ENCODE data around the gene LRRC17. TPM values are rescaled to one million over a fixed set of nuclear protein-coding genes. Genes with fewer than 3 reads are reported as not detected.

The LRRC17 gene
- total and polyA plus RNA-seq, 10 of the 15 experiments (the other 5 are each of a cell fraction or from before 2014, with no cell fraction given): 0.06 to 0.31 (median 0.10) TPM; not detected in 5

- TF ChIP-seq ZSCAN29 (IDR thresholded peaks at IDR 0.05) (no peak), SKIL (IDR thresholded peaks at IDR 0.05; ENCODE audit: low read depth, poor library complexity, severe bottlenecking) (no peak), YY1 (IDR thresholded peaks at IDR 0.05; ENCODE audit: low read depth, low read length) (no peak), RELA (IDR thresholded peaks at IDR 0.05; ENCODE audit: borderline replicate concordance, partially characterized antibody) (no peak)
Observed at GRCh38 chr7:102875700-102876295, 37.0 kb upstream of the LRRC17 start (continued).

GRCh38 chr7:102883098-102883860 lies 29.5 kb upstream of the LRRC17 start:
- ChIA-PET CTCF (interaction anchor here (1.4 kb wide), 1 partner anchor 35 kb away, joined by 3 read pairs; no protein-coding TSS in a partner anchor), SMC1A (ENCODE audit: uncharacterized antibody, unreplicated experiment) (no interaction called here), RAD21 (ENCODE audit: unreplicated experiment) (no interaction called here), POLR2A (no interaction called here)
- H3K27ac ChIP-seq (ENCODE audit: control insufficient read depth, insufficient read depth): no peak overlapping the region
- no peaks in the 10 kb centered on the region for H3K79me2 ChIP-seq (ENCODE audit: control insufficient read depth, insufficient read depth, low read length)
- BruUV-seq (replicated peaks): no TSS peak
- H3K4me1 ChIP-seq (ENCODE audit: control insufficient read depth, insufficient read depth, low read length): no peaks in the 10 kb centered on the region
- ATAC-seq: no peak
- no peaks in the 10 kb centered on the region; the same call in 2 of the 3 replicates for H3K9me3 ChIP-seq (replicated peaks; ENCODE audit: control insufficient read depth, insufficient read depth, low read length)
- 69% methylated on average over 6 of the region's 6 CpGs for WGBS (ENCODE audit: insufficient coverage, insufficient replicate concordance, low lambda C conversion rate, missing lambda C conversion rate)
- DNase-seq (ENCODE audit: low read depth, low spot score): no peak
- intact Hi-C loops (cut with micrococcal nuclease; ENCODE audit: unreplicated experiment): no loop called here
- no peak overlapping the region for H3K4me3 ChIP-seq
- no peak overlapping the region for H3K9ac ChIP-seq (ENCODE audit: control insufficient read depth, insufficient read depth, low read length)
- in situ Hi-C loops (cut with MboI): no loop called here
- no peak for TF ChIP-seq BRCA1 (IDR thresholded peaks at IDR 0.05; ENCODE audit: low read depth, low read length)
- TF ChIP-seq PAX5 (IDR thresholded peaks at IDR 0.05; ENCODE audit: borderline replicate concordance, low read depth, low read length): no peak
- no peak for TF ChIP-seq CHD1 (IDR thresholded peaks at IDR 0.05; ENCODE audit: low read depth, low read length)
- no peak for TF ChIP-seq TARDBP (IDR thresholded peaks at IDR 0.05; ENCODE audit: borderline replicate concordance)
- TF ChIP-seq ZBTB40 (IDR thresholded peaks at IDR 0.05; ENCODE audit: borderline replicate concordance): no peak
- no peak for TF ChIP-seq BHLHE40 (IDR thresholded peaks at IDR 0.05; ENCODE audit: borderline replicate concordance in 1 of 2, low read depth in 2 of 2, low read length in 1 of 2)
- TF ChIP-seq PML (IDR thresholded peaks at IDR 0.05; ENCODE audit: low read length): no peak
- no peak for TF ChIP-seq MEF2B (IDR thresholded peaks at IDR 0.05; ENCODE audit: partially characterized antibody, poor library complexity, severe bottlenecking)
- no peak for TF ChIP-seq PKNOX1 (IDR thresholded peaks at IDR 0.05)
- FAIRE-seq: no peak
- H3K4me2 ChIP-seq (ENCODE audit: control insufficient read depth, insufficient read depth): no peak overlapping the region
- H2AFZ ChIP-seq (ENCODE audit: control insufficient read depth, low read depth, low read length): no peak overlapping the region
- H3K36me3 ChIP-seq (ENCODE audit: control insufficient read depth in 2 of 2, insufficient read depth in 2 of 2, low read length in 1 of 2): no peaks in the 10 kb centered on the region
- no peaks in the 10 kb centered on the region; a peak in 1 of 4 replicates for H3K27me3 ChIP-seq (replicated peaks in 1 of 2; ENCODE audit: control insufficient read depth in 2 of 2, insufficient read depth in 2 of 2, low read length in 1 of 2)
- no peaks in the 10 kb centered on the region for H4K20me1 ChIP-seq (ENCODE audit: control insufficient read depth, insufficient read depth)

Data from GM12878 (cell line).